Uterus (tissue), 4 donors: ENCODE measurements around the gene GABRB1. TPM values are rescaled to one million over a fixed set of nuclear protein-coding genes. Genes with fewer than 3 reads are reported as not detected.

Experiments
- DNase-seq, 2 donors: peaks; one replicate each; pipeline ENCODE4 v3.0.0-alpha.2; 2019 to 2020
- H3K27ac ChIP-seq, 2 donors: fragments of 200-600 bp; sonication (generic); 1 replicate in 1 of 2; 2 replicates in 1 of 2; pipeline ENCODE4 v1.5.1; 2016 to 2018
- H3K27me3 ChIP-seq, 2 donors: fragments of 200-600 bp; sonication (generic); one replicate each; pipeline ENCODE4 v1.5.1; 2018 to 2019; ENCODE audit warnings: control low read depth in 1 of 2
- H3K36me3 ChIP-seq, 2 donors: fragments of 200-600 bp; sonication (generic); one replicate each; pipeline ENCODE4 v1.5.1; 2019; ENCODE audit warnings: control low read depth in 1 of 2
- H3K4me1 ChIP-seq, 2 donors: fragments of 200-600 bp; sonication (generic); one replicate each; pipeline ENCODE4 v1.5.1; 2018 to 2019; ENCODE audit warnings: control low read depth in 1 of 2
- H3K4me3 ChIP-seq, 2 donors: fragments of 200-600 bp; sonication (generic); 1 replicate in 1 of 2; 2 replicates in 1 of 2; pipeline ENCODE4 v1.5.1; 2018 to 2019; ENCODE audit warnings: mild to moderate bottlenecking in 1 of 2
- H3K9me3 ChIP-seq, 2 donors: fragments of 200-600 bp; sonication (generic); one replicate each; pipeline ENCODE4 v1.5.1; 2019; ENCODE audit warnings: control low read depth in 1 of 2
- POLR2A ChIP-seq, 2 donors: fragments of 450-650 bp; IDR thresholded peaks; one replicate each; pipeline ENCODE4 v1.6.1; 2016; ENCODE audit warnings: antibody characterized with exemption in 2 of 2, mild to moderate bottlenecking in 1 of 2, moderate library complexity in 1 of 2
- intact Hi-C: fragments of 100-400 bp; cut with DNase I; formaldehyde crosslinking; loops from one replicate; pipeline ENCODE4 v1.15.1; 2023; ENCODE audit warnings: low total_unique reads
- total RNA-seq, 4 donors: library from RNA; depleted of rRNA in 3 of 4; stranded (reverse); fragments of >200 nt in 3 of 4; gene quantifications; one replicate each; pipeline versions ENCODE4 v1.1.0 to v1.2.4, GENCODE V29; 2014 to 2023
- TF ChIP-seq, protein P1 (sequence below), 4 experiments: fragments of 200-600 bp in 2 of 4; fragments of 450-650 bp in 2 of 4; sonication (generic) in 2 of 4; IDR thresholded peaks; one replicate each; pipeline ENCODE4 v1.5.1; 2016 to 2019; ENCODE audit warnings: antibody characterized with exemption in 4 of 4, mild to moderate bottlenecking in 2 of 4, moderate library complexity in 1 of 4
- donor health status: DM: yes; HTN: yes; CAD: no.

The GABRB1 gene
- total RNA-seq, 4 donors from 2014 or later: 1.2 to 1.5 TPM; not detected in 2

GRCh38 chr4:47367761-47368160 is 336.4 kb downstream of the GABRB1 start:
- intact Hi-C loops: no loop called here
- no peak for DNase-seq
- TF ChIP-seq, protein P1, sequence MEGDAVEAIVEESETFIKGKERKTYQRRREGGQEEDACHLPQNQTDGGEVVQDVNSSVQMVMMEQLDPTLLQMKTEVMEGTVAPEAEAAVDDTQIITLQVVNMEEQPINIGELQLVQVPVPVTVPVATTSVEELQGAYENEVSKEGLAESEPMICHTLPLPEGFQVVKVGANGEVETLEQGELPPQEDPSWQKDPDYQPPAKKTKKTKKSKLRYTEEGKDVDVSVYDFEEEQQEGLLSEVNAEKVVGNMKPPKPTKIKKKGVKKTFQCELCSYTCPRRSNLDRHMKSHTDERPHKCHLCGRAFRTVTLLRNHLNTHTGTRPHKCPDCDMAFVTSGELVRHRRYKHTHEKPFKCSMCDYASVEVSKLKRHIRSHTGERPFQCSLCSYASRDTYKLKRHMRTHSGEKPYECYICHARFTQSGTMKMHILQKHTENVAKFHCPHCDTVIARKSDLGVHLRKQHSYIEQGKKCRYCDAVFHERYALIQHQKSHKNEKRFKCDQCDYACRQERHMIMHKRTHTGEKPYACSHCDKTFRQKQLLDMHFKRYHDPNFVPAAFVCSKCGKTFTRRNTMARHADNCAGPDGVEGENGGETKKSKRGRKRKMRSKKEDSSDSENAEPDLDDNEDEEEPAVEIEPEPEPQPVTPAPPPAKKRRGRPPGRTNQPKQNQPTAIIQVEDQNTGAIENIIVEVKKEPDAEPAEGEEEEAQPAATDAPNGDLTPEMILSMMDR (IDR thresholded peaks at IDR 0.05): no peak
- Histone ChIP-seq H3K9me3 (no peaks in the 10 kb centered on the region), H3K4me1 (no peaks in the 10 kb centered on the region), H3K4me3 (no peak overlapping the region), H3K27ac (no peak overlapping the region), H3K36me3 (no peaks in the 10 kb centered on the region), H3K27me3 (no peaks in the 10 kb centered on the region)

GRCh38 chr4:47368211-47368610 is 336.8 kb downstream of the GABRB1 start:
- no peaks in the 10 kb centered on the region for H3K36me3 ChIP-seq
- no peak overlapping the region for H3K4me3 ChIP-seq
- no peaks in the 10 kb centered on the region for H3K9me3 ChIP-seq
- TF ChIP-seq, protein P1 (IDR thresholded peaks at IDR 0.05): no peak
- no peak for TF ChIP-seq POLR2A (IDR thresholded peaks at IDR 0.05)
- no peak for DNase-seq
- no peaks in the 10 kb centered on the region for H3K27me3 ChIP-seq
- intact Hi-C loops: no loop called here
- no peaks in the 10 kb centered on the region for H3K4me1 ChIP-seq
- H3K27ac ChIP-seq: no peak overlapping the region

DNA sequence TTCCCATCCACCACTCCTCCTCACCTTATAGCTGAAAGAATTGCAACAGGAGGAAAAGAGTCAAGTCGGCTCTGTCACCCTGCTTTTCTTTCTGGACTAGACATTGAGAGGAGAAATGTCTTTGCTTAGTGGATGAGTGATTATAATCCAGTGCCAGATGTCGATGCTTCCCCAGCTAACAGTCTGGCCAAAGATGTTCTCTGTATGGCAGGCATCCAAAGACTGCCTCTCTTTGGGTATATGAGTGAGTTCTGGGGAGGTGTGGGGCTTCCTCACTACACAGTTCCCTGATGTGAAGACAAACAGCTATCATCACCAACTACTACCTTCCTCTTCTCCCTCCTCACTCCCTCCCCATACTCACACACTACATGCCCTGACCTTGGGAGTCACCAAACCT is 341.2 kb downstream of the GABRB1 start:
- TF ChIP-seq, protein P1 (IDR thresholded peaks at IDR 0.05): no peak
- no peak for TF ChIP-seq POLR2A (IDR thresholded peaks at IDR 0.05)
- no peak overlapping the region for H3K4me3 ChIP-seq
- intact Hi-C loops: no loop called here
- H3K27ac ChIP-seq: no peak overlapping the region
- no peaks in the 10 kb centered on the region for H3K27me3 ChIP-seq
- no peaks in the 10 kb centered on the region for H3K9me3 ChIP-seq
- H3K36me3 ChIP-seq: no peaks in the 10 kb centered on the region
- DNase-seq: no peak
- no peaks in the 10 kb centered on the region for H3K4me1 ChIP-seq

DNA sequence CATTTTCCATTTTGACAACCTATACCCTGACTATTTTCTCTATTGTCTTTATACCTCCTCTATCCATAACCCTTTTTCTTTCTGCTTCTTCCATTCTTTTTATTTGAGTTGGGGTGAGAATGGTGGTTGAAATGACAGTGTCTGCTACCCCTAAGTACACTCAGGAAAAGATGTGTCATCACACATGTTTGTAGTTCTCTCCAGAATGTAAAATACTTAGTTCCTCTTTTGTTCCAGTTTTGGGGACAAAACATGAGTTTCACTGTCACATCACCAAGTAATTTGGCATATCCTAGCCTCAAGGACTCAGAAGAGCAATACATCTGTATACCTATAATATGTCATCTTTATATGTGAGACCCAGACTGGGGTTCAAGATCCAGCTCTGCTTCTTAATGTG is 341.8 kb downstream of the GABRB1 start:
- intact Hi-C loops: no loop called here
- DNase-seq: no peak
- no peaks in the 10 kb centered on the region for H3K36me3 ChIP-seq
- H3K4me1 ChIP-seq: no peaks in the 10 kb centered on the region
- no peaks in the 10 kb centered on the region for H3K9me3 ChIP-seq
- TF ChIP-seq, protein P1 (IDR thresholded peaks at IDR 0.05): no peak
- no peak for TF ChIP-seq POLR2A (IDR thresholded peaks at IDR 0.05)
- H3K4me3 ChIP-seq: no peak overlapping the region
- no peaks in the 10 kb centered on the region for H3K27me3 ChIP-seq
- H3K27ac ChIP-seq: no peak overlapping the region

DNA sequence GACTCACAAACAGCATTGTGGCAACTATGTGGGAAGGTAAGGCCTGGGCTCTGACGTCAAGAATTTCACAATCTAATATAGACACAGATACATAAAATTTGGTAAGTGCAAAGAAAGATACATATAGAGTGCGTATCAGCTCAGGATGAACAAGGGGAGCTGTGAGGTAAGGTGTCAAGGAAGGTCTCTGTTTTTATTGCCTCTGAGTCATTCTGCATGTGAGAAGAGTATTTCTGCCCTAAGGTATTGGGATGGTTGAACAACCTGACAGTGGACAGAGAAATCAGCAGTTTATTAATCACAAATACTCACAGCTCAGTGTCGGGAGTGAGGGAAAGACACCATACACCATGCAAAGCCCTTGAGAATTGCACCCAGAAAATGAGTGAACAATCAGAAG is 342.3 kb downstream of the GABRB1 start:
- DNase-seq: no peak
- no peaks in the 10 kb centered on the region for H3K27me3 ChIP-seq
- no peak overlapping the region for H3K4me3 ChIP-seq
- no peak overlapping the region for H3K27ac ChIP-seq
- intact Hi-C loops: no loop called here
- TF ChIP-seq POLR2A (IDR thresholded peaks at IDR 0.05): no peak
- TF ChIP-seq, protein P1 (IDR thresholded peaks at IDR 0.05): no peak
- H3K9me3 ChIP-seq: no peaks in the 10 kb centered on the region
- no peaks in the 10 kb centered on the region for H3K4me1 ChIP-seq
- no peaks in the 10 kb centered on the region for H3K36me3 ChIP-seq
